Ishikawa (cell line): Measurements from ENCODE around the gene SLC1A2.

Experiments used
- CEBPB ChIP-seq: IDR thresholded peaks from 2 replicates; pipeline ENCODE4 v1.6.1; 2012
- CREB1 ChIP-seq: IDR thresholded peaks from 2 replicates; pipeline ENCODE4 v1.6.1; 2012; ENCODE audit warnings: low read depth
- EGR1 ChIP-seq: IDR thresholded peaks from 2 replicates; pipeline ENCODE4 v1.6.1; 2012
- EP300 ChIP-seq: IDR thresholded peaks from 2 replicates; pipeline ENCODE4 v1.6.1; 2012; ENCODE audit warnings: borderline replicate concordance
- FOXM1 ChIP-seq: IDR thresholded peaks from 2 replicates; pipeline ENCODE4 v1.6.1; 2012; ENCODE audit warnings: low read depth, borderline replicate concordance
- MAX ChIP-seq: IDR thresholded peaks from 2 replicates; pipeline ENCODE4 v1.6.1; 2012
- NFIC ChIP-seq: IDR thresholded peaks from 2 replicates; pipeline ENCODE4 v1.6.1; 2012
- RAD21 ChIP-seq: IDR thresholded peaks from 2 replicates; pipeline ENCODE4 v1.6.1; 2012; ENCODE audit warnings: low read depth
- REST ChIP-seq: IDR thresholded peaks from 2 replicates; pipeline ENCODE4 v1.6.1; 2012; ENCODE audit warnings: low read depth, mild to moderate bottlenecking
- TAF1 ChIP-seq: IDR thresholded peaks from 2 replicates; pipeline ENCODE4 v1.6.1; 2012; ENCODE audit warnings: low read depth, mild to moderate bottlenecking
- TCF12 ChIP-seq: IDR thresholded peaks from 2 replicates; pipeline ENCODE4 v1.6.1; 2012; ENCODE audit warnings: low read depth
- TEAD4 ChIP-seq: IDR thresholded peaks from 2 replicates; pipeline ENCODE4 v1.6.1; 2012
- USF1 ChIP-seq: IDR thresholded peaks from 2 replicates; pipeline ENCODE4 v1.6.1; 2012
- YY1 ChIP-seq: IDR thresholded peaks from 2 replicates; pipeline ENCODE4 v1.6.1; 2012; ENCODE audit warnings: low read depth
- ZBTB7A ChIP-seq: IDR thresholded peaks from 2 replicates; pipeline ENCODE4 v1.6.1; 2012; ENCODE audit warnings: low read depth

The SLC1A2 gene

GRCh38 chr11:35308157-35308556 is 111.2 kb downstream of the SLC1A2 start:
- no peak for TF ChIP-seq RAD21
- TF ChIP-seq CREB1: no peak
- TF ChIP-seq MAX: no peak
- TF ChIP-seq NFIC: no peak
- TF ChIP-seq FOXM1: no peak
- TF ChIP-seq TEAD4: no peak
- no peak for TF ChIP-seq ZBTB7A
- no peak for TF ChIP-seq USF1

GRCh38 chr11:35307221-35307621 is 112.1 kb downstream of the SLC1A2 start:
- TF ChIP-seq TEAD4: no peak

GRCh38 chr11:35305670-35306382 is 113.5 kb downstream of the SLC1A2 start:
- TF ChIP-seq MAX (no peak), RAD21 (peak; percentile 67)

GRCh38 chr11:35304900-35305460 is 114.4 kb downstream of the SLC1A2 start:
- TF ChIP-seq TAF1: no peak
- TF ChIP-seq TEAD4: no peak
- TF ChIP-seq EGR1: no peak
- TF ChIP-seq FOXM1: no peak
- no peak for TF ChIP-seq REST
- TF ChIP-seq TCF12: no peak
- TF ChIP-seq ZBTB7A: no peak
- TF ChIP-seq CREB1: no peak
- TF ChIP-seq NFIC: no peak
- TF ChIP-seq MAX: no peak
- no peak for TF ChIP-seq USF1
- TF ChIP-seq YY1: no peak
- TF ChIP-seq RAD21: no peak
- no peak for TF ChIP-seq EP300
- no peak for TF ChIP-seq CEBPB

GRCh38 chr11:35304386-35304775 is 115.0 kb downstream of the SLC1A2 start:
- TF ChIP-seq ZBTB7A: no peak
- TF ChIP-seq FOXM1: no peak
- no peak for TF ChIP-seq TCF12
- no peak for TF ChIP-seq EP300
- TF ChIP-seq RAD21: no peak

GRCh38 chr11:35303596-35304385 is 115.6 kb downstream of the SLC1A2 start:
- TF ChIP-seq NFIC: no peak
- no peak for TF ChIP-seq USF1
- TF ChIP-seq EGR1: no peak
- TF ChIP-seq TAF1: no peak
- no peak for TF ChIP-seq FOXM1
- no peak for TF ChIP-seq TEAD4
- TF ChIP-seq RAD21: no peak
- TF ChIP-seq MAX: no peak
- no peak for TF ChIP-seq CREB1
- no peak for TF ChIP-seq YY1
- TF ChIP-seq EP300: no peak
- TF ChIP-seq REST: no peak
- TF ChIP-seq TCF12: no peak
- TF ChIP-seq CEBPB: no peak
